Activated T-helper 2 cell treated with anti-CD3 and anti-CD28 coated beads, Interferon-gamma antibody, Interleukin-2, Interleukin-4, amounts not matched to agents 10 μg/mL and 5 μg/mL and 100 μg/mL, durations not matched to agents 14 hours and 24 hours and 36 hours (primary cell): Measurements from ENCODE around the gene SLC22A3. TPM values are rescaled to one million over a fixed set of nuclear protein-coding genes. Genes with fewer than 3 reads are reported as not detected.
"Not testable (repeated sequence)": the region's sequence is repeated elsewhere in the genome, so short reads cannot be mapped to it uniquely, and the experiment has no call there.

Experiments
- DNase-seq: peaks from one replicate; pipeline ENCODE4 v3.0.0; 2021; ENCODE audit warnings: low spot score
- H3K27ac Mint-ChIP-seq: one replicate; pipeline ENCODE4 v1.8.0; 2021; ENCODE audit warnings: mixed read lengths
- H3K27me3 Mint-ChIP-seq: one replicate; pipeline ENCODE4 v1.8.0; 2021; ENCODE audit warnings: low read depth, mixed read lengths
- H3K36me3 Mint-ChIP-seq: one replicate; pipeline ENCODE4 v1.8.0; 2021; ENCODE audit warnings: low read depth, mixed read lengths
- H3K4me1 Mint-ChIP-seq: one replicate; pipeline ENCODE4 v1.8.0; 2021; ENCODE audit warnings: low read depth, mixed read lengths
- H3K4me3 Mint-ChIP-seq: one replicate; pipeline ENCODE4 v1.8.0; 2021; ENCODE audit warnings: low read depth, mild to moderate bottlenecking, moderate library complexity, mixed read lengths
- H3K9me3 Mint-ChIP-seq: one replicate; pipeline ENCODE4 v1.8.0; 2021; ENCODE audit warnings: mixed read lengths
- intact Hi-C: fragments of 100-400 bp; cut with micrococcal nuclease; formaldehyde crosslinking; loops from one replicate; pipeline ENCODE4 v1.15.1; 2023
- total RNA-seq: library from RNA; stranded (reverse); gene quantifications from 2 replicates; pipeline ENCODE4 v1.2.3, GENCODE V29; 2022

The SLC22A3 gene
- total RNA-seq, 1 donor from 2014 or later, result not detected

DNA sequence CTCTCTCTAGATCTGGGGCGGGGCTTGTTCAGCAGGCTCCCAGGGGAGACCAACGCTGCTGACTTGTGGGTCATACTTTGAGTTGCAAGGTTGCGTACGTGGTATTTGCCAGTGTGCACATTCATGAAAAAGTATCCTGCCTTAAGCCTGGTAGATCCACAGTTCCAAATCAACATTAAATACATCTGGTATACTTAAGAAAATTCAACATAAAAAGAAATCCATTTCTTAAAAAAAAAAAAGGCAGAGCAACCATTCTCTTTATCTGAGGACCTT is 81.4 kb downstream of the SLC22A3 start:
- H3K4me3 Mint-ChIP-seq, result no peak overlapping the region
- H3K27me3 Mint-ChIP-seq, result peaks cover 28% of the 10 kb centered on the region
- no peaks in the 10 kb centered on the region for H3K36me3 Mint-ChIP-seq
- DNase-seq, result no peak
- no peaks in the 10 kb centered on the region for H3K9me3 Mint-ChIP-seq
- intact Hi-C loops, result no loop called here
- H3K4me1 Mint-ChIP-seq, result peaks cover 6% of the 10 kb centered on the region
- no peak overlapping the region for H3K27ac Mint-ChIP-seq

DNA sequence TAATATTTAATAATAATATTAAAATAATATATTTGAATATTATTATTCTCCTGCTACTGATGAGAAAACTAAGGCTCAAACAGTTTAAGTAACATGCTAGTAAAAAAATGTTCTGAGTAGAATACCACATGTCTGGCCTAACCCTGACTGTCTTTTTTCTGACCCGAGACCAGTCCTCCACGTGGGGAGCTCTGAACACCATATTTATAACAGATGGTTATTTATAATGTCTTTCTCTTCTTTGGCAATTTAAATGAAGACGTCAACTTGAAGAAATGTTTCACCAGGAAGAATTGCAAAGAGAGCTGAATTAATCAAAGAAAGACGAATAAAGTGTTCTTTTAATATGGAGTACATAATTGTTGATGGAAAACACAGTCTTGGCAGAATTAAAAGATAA is 82.0 kb downstream of the SLC22A3 start:
- no peak overlapping the region for H3K27ac Mint-ChIP-seq
- no peak for DNase-seq
- H3K9me3 Mint-ChIP-seq, result no peaks in the 10 kb centered on the region
- no peak overlapping the region for H3K4me3 Mint-ChIP-seq
- H3K4me1 Mint-ChIP-seq, result peaks cover 6% of the 10 kb centered on the region
- no peaks in the 10 kb centered on the region for H3K36me3 Mint-ChIP-seq
- intact Hi-C loops, result no loop called here
- peaks cover 29% of the 10 kb centered on the region for H3K27me3 Mint-ChIP-seq

DNA sequence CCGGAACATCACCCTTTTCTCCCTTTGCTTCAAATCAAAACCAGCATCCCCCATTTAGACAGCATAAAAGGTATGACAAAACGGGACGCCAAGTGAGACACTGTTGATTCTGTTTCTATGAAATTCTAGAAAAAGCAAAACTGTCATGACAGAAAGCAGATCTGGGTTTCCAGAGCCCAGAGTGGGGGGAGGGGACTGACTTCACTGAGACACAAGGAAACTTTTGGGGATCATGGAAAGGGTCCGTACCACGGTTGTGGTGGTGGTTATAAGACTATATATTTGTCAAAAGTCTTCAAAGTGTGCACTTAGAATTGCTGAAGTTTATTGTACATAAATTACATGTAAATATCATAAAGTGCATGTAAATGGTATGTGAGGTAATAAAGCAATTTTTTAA is 82.6 kb downstream of the SLC22A3 start:
- intact Hi-C loops, result no loop called here
- Mint-ChIP-seq H3K4me1 (peaks cover 10% of the 10 kb centered on the region), H3K27ac (no peak overlapping the region), H3K4me3 (no peak overlapping the region), H3K36me3 (no peaks in the 10 kb centered on the region), H3K9me3 (no peaks in the 10 kb centered on the region), H3K27me3 (peaks cover 28% of the 10 kb centered on the region)
- no peak for DNase-seq

GRCh38 chr6:160431226-160431625 is 83.0 kb downstream of the SLC22A3 start:
- no peak overlapping the region for H3K4me3 Mint-ChIP-seq
- no peaks in the 10 kb centered on the region for H3K36me3 Mint-ChIP-seq
- intact Hi-C loops, result no loop called here
- H3K27ac Mint-ChIP-seq, result no peak overlapping the region
- peaks cover 31% of the 10 kb centered on the region for H3K27me3 Mint-ChIP-seq
- peaks cover 11% of the 10 kb centered on the region for H3K4me1 Mint-ChIP-seq
- no peaks in the 10 kb centered on the region for H3K9me3 Mint-ChIP-seq
- no peak for DNase-seq

DNA sequence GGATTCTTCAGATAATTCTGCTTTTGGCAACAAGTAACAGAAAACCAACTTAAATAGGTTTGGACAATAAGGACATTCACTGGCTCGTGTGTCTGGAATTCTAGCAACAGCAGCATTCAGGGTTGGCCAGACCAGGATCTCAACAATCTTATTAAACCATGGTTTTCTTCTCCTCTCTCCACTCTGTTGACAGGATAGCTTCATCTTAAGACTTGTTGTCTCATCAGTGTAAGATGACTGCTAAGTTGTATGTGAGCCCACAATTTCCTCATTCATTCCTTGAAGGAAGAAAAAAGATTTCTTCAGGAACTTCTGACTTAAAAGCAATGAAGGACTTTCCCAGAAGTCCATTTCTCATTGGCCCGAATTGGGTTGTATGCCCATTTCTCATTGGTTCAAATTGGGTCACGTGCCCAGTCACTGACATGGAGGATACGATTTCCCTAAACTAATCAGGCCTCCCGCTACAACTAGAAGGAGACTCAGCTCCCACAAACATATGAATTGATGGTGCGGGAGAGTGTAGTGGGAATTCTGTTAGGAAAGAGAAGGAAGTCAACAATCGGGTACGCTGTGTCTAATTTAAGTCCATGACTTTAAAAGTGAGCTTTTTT is 83.7 kb downstream of the SLC22A3 start:
- Mint-ChIP-seq H3K9me3 (no peaks in the 10 kb centered on the region), H3K27me3 (peaks cover 32% of the 10 kb centered on the region), H3K36me3 (no peaks in the 10 kb centered on the region), H3K4me1 (peaks cover 7% of the 10 kb centered on the region), H3K27ac (no peak overlapping the region), H3K4me3 (no peak overlapping the region)
- no peak for DNase-seq
- intact Hi-C loops, result no loop called here

DNA sequence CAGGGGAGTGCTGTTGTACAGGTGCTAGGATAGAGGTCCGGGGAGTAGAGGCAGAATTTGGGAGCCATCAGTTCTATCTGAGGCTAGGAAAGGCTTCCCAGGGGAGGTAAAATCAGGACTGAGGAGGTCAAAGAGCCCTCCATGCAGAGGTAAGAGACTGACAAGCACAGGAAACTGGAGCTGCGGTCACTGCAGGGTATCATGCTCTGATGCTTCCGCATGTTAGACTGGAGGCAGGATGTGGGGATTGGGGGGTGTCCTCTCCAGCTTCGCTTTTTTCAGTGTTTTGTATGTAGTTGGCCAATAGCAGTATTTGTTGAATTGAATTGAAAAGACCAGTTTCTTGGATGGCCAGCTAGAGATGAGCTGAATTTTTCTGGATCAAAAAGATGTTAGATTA is 87.8 kb downstream of the SLC22A3 start:
- peaks cover 40% of the 10 kb centered on the region for H3K27me3 Mint-ChIP-seq
- intact Hi-C loops, result no loop called here
- no peak for DNase-seq
- H3K9me3 Mint-ChIP-seq, result no peaks in the 10 kb centered on the region
- H3K36me3 Mint-ChIP-seq, result no peaks in the 10 kb centered on the region
- H3K4me3 Mint-ChIP-seq, result no peak overlapping the region
- H3K27ac Mint-ChIP-seq, result no peak overlapping the region
- peaks cover 7% of the 10 kb centered on the region for H3K4me1 Mint-ChIP-seq

DNA sequence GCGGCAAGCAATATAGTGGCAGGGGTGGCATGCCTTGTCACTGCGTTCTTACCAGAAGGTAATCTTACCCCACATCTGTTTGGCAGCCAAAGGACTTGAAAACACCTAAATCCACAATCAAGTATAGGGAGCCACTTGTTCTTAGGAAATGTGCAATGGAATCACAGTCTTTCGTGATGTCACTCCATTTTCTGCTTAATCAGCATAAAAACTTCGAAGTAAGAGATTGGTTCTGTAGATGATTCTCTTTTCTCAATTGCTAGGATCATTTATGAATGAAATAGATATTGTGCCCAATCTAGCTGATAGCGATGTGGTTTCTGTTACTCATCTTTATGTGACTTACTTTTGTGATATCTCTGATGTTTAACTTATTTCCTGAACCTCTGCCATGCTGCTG is 89.0 kb downstream of the SLC22A3 start:
- no peak for DNase-seq
- no peak overlapping the region for H3K4me3 Mint-ChIP-seq
- H3K9me3 Mint-ChIP-seq, result no peaks in the 10 kb centered on the region
- H3K27ac Mint-ChIP-seq, result no peak overlapping the region
- no peaks in the 10 kb centered on the region for H3K36me3 Mint-ChIP-seq
- intact Hi-C loops, result no loop called here
- peaks cover 7% of the 10 kb centered on the region for H3K4me1 Mint-ChIP-seq
- H3K27me3 Mint-ChIP-seq, result peaks cover 44% of the 10 kb centered on the region

GRCh38 chr6:160437775-160438174 is 89.6 kb downstream of the SLC22A3 start:
- Mint-ChIP-seq H3K27ac (no peak overlapping the region), H3K4me3 (no peak overlapping the region), H3K27me3 (peaks cover 47% of the 10 kb centered on the region), H3K36me3 (no peaks in the 10 kb centered on the region), H3K9me3 (no peaks in the 10 kb centered on the region), H3K4me1 (peaks cover 7% of the 10 kb centered on the region)
- intact Hi-C loops, result no loop called here
- DNase-seq, result no peak

DNA sequence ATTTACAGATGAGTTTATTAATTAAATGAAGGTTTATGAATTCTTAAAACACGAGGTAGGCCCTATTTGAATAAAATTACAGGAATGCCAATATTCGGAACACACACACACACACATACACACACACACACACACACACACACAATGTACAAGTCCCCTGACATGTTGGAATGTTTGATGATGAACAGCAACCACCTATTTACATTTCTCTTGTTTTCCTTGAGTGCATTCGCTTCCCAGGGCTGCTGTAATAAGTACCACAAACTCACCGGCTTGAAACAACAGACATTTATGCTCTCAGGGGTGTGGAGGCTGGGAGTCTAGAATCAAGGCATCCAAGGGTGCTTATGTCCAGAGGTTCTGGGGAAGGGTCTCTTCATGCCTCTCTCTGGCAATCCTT is 90.3 kb downstream of the SLC22A3 start:
- Mint-ChIP-seq H3K27me3 (peaks cover 44% of the 10 kb centered on the region), H3K9me3 (no peaks in the 10 kb centered on the region), H3K4me3 (no peak overlapping the region), H3K4me1 (peaks cover 7% of the 10 kb centered on the region), H3K36me3 (no peaks in the 10 kb centered on the region), H3K27ac (no peak overlapping the region)
- intact Hi-C loops, result no loop called here
- DNase-seq, result no peak

DNA sequence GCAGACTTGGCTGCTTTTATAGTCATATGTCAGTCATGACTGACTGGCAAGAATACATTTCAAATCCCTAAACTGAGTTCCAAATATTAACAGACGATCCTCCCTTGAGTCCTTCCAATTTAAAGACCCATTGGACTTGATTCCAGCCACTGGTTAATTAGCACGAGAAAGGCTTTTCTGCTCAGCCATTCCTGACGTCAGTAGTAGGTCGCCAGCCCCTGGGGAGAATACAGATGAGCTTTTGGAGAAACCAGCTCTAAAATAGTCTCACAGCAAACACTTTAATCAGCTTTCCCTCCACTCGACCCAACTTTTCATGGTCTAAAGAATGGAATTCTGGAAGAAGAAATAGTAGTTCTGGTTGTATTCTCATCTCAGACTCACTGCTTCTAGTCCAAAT is 91.6 kb downstream of the SLC22A3 start:
- Mint-ChIP-seq H3K4me1 (peaks cover 7% of the 10 kb centered on the region), H3K36me3 (no peaks in the 10 kb centered on the region), H3K4me3 (no peak overlapping the region), H3K9me3 (no peaks in the 10 kb centered on the region), H3K27ac (no peak overlapping the region), H3K27me3 (peaks cover 41% of the 10 kb centered on the region)
- intact Hi-C loops, result no loop called here
- DNase-seq, result no peak

GRCh38 chr6:160442151-160442550 is 94.0 kb downstream of the SLC22A3 start:
- no peak overlapping the region for H3K4me3 Mint-ChIP-seq
- H3K9me3 Mint-ChIP-seq, result no peaks in the 10 kb centered on the region
- no peaks in the 10 kb centered on the region for H3K4me1 Mint-ChIP-seq
- no peaks in the 10 kb centered on the region for H3K36me3 Mint-ChIP-seq
- H3K27ac Mint-ChIP-seq, result no peak overlapping the region
- intact Hi-C loops, result no loop called here
- no peak for DNase-seq
- peaks cover 32% of the 10 kb centered on the region for H3K27me3 Mint-ChIP-seq

DNA sequence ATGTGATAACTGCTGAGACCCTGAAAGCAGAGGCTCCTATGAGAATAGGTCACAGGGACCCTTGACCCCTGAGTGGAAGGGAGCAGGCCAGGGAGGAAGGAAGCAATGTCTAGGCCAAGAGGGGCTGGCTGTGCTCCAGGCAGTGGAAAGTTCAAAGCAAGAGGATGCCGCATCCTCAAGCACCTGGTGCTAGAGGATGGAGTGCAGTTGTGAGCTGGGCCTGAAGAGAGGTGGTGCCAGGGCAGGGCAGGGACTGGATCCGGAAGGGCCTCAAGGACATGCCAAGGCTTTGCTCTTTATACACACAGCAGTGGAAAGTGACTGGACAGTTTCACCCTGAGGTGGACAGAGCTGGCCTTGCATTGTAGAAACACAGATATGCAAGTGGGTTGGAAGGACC is 97.0 kb downstream of the SLC22A3 start:
- no peaks in the 10 kb centered on the region for H3K4me1 Mint-ChIP-seq
- no peaks in the 10 kb centered on the region for H3K36me3 Mint-ChIP-seq
- no peak for DNase-seq
- no peaks in the 10 kb centered on the region for H3K9me3 Mint-ChIP-seq
- no peak overlapping the region for H3K27ac Mint-ChIP-seq
- intact Hi-C loops, result no loop called here
- H3K27me3 Mint-ChIP-seq, result peaks cover 29% of the 10 kb centered on the region
- H3K4me3 Mint-ChIP-seq, result no peak overlapping the region

- intact Hi-C loops, result no loop called here
- peaks cover 28% of the 10 kb centered on the region for H3K27me3 Mint-ChIP-seq
- DNase-seq, result no peak
- no peaks in the 10 kb centered on the region for H3K9me3 Mint-ChIP-seq
- H3K4me3 Mint-ChIP-seq, result no peak overlapping the region
- no peak overlapping the region for H3K27ac Mint-ChIP-seq
- no peaks in the 10 kb centered on the region for H3K4me1 Mint-ChIP-seq
- no peaks in the 10 kb centered on the region for H3K36me3 Mint-ChIP-seq
Observed at GRCh38 chr6:160447350-160447749, 99.2 kb downstream of the SLC22A3 start.

GRCh38 chr6:160449787-160450186 is 101.6 kb downstream of the SLC22A3 start:
- not testable (repeated sequence) for DNase-seq, H3K4me1 Mint-ChIP-seq, H3K4me3 Mint-ChIP-seq, H3K36me3 Mint-ChIP-seq, H3K27ac Mint-ChIP-seq, H3K9me3 Mint-ChIP-seq
- peaks cover 32% of the 10 kb centered on the region for H3K27me3 Mint-ChIP-seq
- intact Hi-C loops, result loop anchor here (10.0 kb wide), 1 partner anchor 585 kb away; no protein-coding TSS in a partner anchor
